Pulmonary artery endothelial cell (primary cell): Measurements from ENCODE around the gene LRRK1. TPM values are rescaled to one million over a fixed set of nuclear protein-coding genes. Genes with fewer than 3 reads are reported as not detected.

Experiments
- total RNA-seq: library from RNA; depleted of rRNA; stranded (reverse); fragments of >200 nt; gene quantifications from 2 replicates; pipeline ENCODE4 v1.2.3, GENCODE V29; 2014

Gene LRRK1
- total RNA-seq, 1 donor from 2014 or later = 6.3 TPM

Other genes starting within 250 kb of the LRRK1 start
- gene ALDH1A3, start 39.5 kb upstream of the LRRK1 start, total RNA-seq = 26.7 and 52.1 TPM in 2 replicates